ENCODE data around the gene MTO1. TPM values are rescaled to one million over a fixed set of nuclear protein-coding genes. Genes with fewer than 3 reads are reported as not detected.
"Not testable (repeated sequence)": the region's sequence is repeated elsewhere in the genome, so short reads cannot be mapped to it uniquely, and the experiment has no call there.

Gene MTO1, protein sequence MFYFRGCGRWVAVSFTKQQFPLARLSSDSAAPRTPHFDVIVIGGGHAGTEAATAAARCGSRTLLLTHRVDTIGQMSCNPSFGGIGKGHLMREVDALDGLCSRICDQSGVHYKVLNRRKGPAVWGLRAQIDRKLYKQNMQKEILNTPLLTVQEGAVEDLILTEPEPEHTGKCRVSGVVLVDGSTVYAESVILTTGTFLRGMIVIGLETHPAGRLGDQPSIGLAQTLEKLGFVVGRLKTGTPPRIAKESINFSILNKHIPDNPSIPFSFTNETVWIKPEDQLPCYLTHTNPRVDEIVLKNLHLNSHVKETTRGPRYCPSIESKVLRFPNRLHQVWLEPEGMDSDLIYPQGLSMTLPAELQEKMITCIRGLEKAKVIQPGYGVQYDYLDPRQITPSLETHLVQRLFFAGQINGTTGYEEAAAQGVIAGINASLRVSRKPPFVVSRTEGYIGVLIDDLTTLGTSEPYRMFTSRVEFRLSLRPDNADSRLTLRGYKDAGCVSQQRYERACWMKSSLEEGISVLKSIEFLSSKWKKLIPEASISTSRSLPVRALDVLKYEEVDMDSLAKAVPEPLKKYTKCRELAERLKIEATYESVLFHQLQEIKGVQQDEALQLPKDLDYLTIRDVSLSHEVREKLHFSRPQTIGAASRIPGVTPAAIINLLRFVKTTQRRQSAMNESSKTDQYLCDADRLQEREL
- total RNA-seq = 10 to 100 TPM; 30.4 to 35.8 (median 35.1) TPM

- H3K4me3 Mint-ChIP-seq = peak within 1 kb of the TSS; percentile 94
Observed at GRCh38 chr6:73461537-73462350, at the start of gene MTO1. Gene MTO1 (plus strand): TSS chr6:73461737. CDS start chr6:73461855, 118 bp downstream.

DNA sequence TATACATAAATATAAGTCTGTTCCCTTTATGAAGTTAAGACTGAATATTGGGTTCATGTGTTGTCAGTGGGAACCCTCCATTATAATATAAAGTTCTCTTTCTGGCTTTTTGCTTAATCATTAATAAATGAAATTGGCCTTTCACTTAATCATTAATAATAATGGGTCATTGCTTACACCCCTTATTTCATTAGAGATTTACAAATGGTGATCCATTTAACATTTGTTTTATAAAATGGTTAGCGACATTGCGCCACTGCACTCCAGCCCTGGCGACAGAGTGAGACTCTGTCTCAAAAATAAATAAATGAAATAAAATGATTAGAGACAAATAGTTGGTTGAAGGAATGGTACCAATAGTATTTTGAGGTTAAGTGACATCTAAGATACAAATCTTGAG, 48.4 kb upstream of the MTO1 start:
- no peaks in the 10 kb centered on the region for H3K9me3 Mint-ChIP-seq

More at GRCh38 chr6:73461537-73462350, at the start of gene MTO1:
- no peaks in the 10 kb centered on the region for H3K9me3 Mint-ChIP-seq
- H3K36me3 Mint-ChIP-seq (ENCODE audit: insufficient read depth) = peaks cover 7% of the 10 kb centered on the region
- DNase-seq = peak; percentile 74
- H3K27me3 Mint-ChIP-seq (ENCODE audit: low read depth) = no peaks in the 10 kb centered on the region
- peak; percentile 95 to 96 for ATAC-seq
- H3K4me1 Mint-ChIP-seq (ENCODE audit: low read depth) = peaks cover 35% of the 10 kb centered on the region

DNA sequence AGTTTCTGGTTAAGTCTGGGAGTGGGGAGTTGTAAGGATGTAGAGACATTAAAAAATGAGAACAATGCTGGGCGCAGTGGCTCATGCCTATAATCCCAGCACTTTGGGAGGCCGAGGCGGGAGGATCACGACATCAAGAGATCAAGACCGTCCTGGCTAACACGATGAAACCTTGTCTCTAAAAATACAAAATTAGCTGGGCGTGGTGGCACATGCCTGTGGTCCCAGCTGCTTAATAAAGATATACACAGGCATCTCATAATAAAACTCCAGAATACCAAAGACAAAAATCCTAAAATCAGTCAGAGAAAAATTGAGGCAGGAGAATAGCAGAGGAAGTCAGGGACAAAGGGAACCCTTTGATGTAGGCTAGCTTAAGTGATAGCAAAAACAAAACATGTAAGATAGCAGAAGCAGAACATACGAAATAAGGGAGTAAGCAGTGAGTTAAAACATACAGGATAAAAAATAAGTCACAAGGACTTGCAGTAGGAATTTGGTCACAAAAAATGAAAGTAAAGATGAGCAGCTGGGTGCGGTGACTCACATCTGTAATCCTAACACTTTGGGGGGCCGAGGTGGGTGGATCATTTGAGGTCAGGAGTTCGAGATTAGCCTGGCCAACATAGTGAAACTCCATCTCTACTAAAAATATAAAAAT, 43.3 kb upstream of the MTO1 start:
- DNase-seq = no peak
- Mint-ChIP-seq H3K27me3 (ENCODE audit: low read depth) (no peaks in the 10 kb centered on the region), H3K4me1 (ENCODE audit: low read depth) (peaks cover 23% of the 10 kb centered on the region), H3K4me3 (no peak overlapping the region), H3K9me3 (no peaks in the 10 kb centered on the region), H3K36me3 (ENCODE audit: insufficient read depth) (peaks cover 27% of the 10 kb centered on the region)
- no peak for ATAC-seq

More for the DNA sequence above, 48.4 kb upstream of the MTO1 start:
- ATAC-seq (no peak), DNase-seq (no peak)
- Mint-ChIP-seq H3K4me1 (ENCODE audit: low read depth) (peaks cover 3% of the 10 kb centered on the region), H3K36me3 (ENCODE audit: insufficient read depth) (peaks cover 19% of the 10 kb centered on the region), H3K27me3 (ENCODE audit: low read depth) (no peaks in the 10 kb centered on the region), H3K4me3 (no peak overlapping the region)

- Mint-ChIP-seq H3K4me3 (no peak overlapping the region), H3K36me3 (ENCODE audit: insufficient read depth) (peaks cover 20% of the 10 kb centered on the region), H3K27me3 (ENCODE audit: low read depth) (no peaks in the 10 kb centered on the region), H3K9me3 (no peaks in the 10 kb centered on the region), H3K4me1 (ENCODE audit: low read depth) (peaks cover 27% of the 10 kb centered on the region)
- no peak for DNase-seq
- no peak for ATAC-seq
Observed at GRCh38 chr6:73421534-73421933, 40.0 kb upstream of the MTO1 start.

- no peak for ATAC-seq
- Mint-ChIP-seq H3K4me3 (no peak overlapping the region), H3K9me3 (no peaks in the 10 kb centered on the region), H3K36me3 (ENCODE audit: insufficient read depth) (peaks cover 23% of the 10 kb centered on the region), H3K27me3 (ENCODE audit: low read depth) (no peaks in the 10 kb centered on the region), H3K4me1 (ENCODE audit: low read depth) (peaks cover 6% of the 10 kb centered on the region)
- no peak for DNase-seq
Observed at GRCh38 chr6:73435236-73435635, 26.3 kb upstream of the MTO1 start.

- Mint-ChIP-seq H3K9me3 (no peaks in the 10 kb centered on the region), H3K4me3 (no peak overlapping the region), H3K36me3 (ENCODE audit: insufficient read depth) (peaks cover 36% of the 10 kb centered on the region), H3K27me3 (ENCODE audit: low read depth) (no peaks in the 10 kb centered on the region), H3K4me1 (ENCODE audit: low read depth) (peaks cover 34% of the 10 kb centered on the region)
- DNase-seq = no peak
- ATAC-seq = no peak
Observed at GRCh38 chr6:73443555-73443954, 18.0 kb upstream of the MTO1 start.

- Mint-ChIP-seq H3K9me3 (no peaks in the 10 kb centered on the region), H3K4me3 (peak overlapping the region; percentile 96), H3K4me1 (ENCODE audit: low read depth) (peaks cover 21% of the 10 kb centered on the region), H3K36me3 (ENCODE audit: insufficient read depth) (peaks cover 5% of the 10 kb centered on the region), H3K27me3 (ENCODE audit: low read depth) (no peaks in the 10 kb centered on the region)
- DNase-seq = peak; percentile 28
- ATAC-seq = peak; percentile 70
Observed at GRCh38 chr6:73451223-73452106, 10.1 kb upstream of the MTO1 start.

GRCh38 chr6:73452107-73452461, 9.5 kb upstream of the MTO1 start, which contains the start of gene CGAS:
Gene CGAS (minus strand): TSS chr6:73452297. CDS start chr6:73452181, 116 bp downstream.
- H3K4me3 Mint-ChIP-seq = peak within 1 kb of the TSS; percentile 96
- peak; percentile 81 to 84 for ATAC-seq
- no peaks in the 10 kb centered on the region for H3K27me3 Mint-ChIP-seq (ENCODE audit: low read depth)
- peaks cover 5% of the 10 kb centered on the region for H3K36me3 Mint-ChIP-seq (ENCODE audit: insufficient read depth)
- peaks cover 21% of the 10 kb centered on the region for H3K4me1 Mint-ChIP-seq (ENCODE audit: low read depth)
- H3K9me3 Mint-ChIP-seq = no peaks in the 10 kb centered on the region
- peak; percentile 69 for DNase-seq

DNA sequence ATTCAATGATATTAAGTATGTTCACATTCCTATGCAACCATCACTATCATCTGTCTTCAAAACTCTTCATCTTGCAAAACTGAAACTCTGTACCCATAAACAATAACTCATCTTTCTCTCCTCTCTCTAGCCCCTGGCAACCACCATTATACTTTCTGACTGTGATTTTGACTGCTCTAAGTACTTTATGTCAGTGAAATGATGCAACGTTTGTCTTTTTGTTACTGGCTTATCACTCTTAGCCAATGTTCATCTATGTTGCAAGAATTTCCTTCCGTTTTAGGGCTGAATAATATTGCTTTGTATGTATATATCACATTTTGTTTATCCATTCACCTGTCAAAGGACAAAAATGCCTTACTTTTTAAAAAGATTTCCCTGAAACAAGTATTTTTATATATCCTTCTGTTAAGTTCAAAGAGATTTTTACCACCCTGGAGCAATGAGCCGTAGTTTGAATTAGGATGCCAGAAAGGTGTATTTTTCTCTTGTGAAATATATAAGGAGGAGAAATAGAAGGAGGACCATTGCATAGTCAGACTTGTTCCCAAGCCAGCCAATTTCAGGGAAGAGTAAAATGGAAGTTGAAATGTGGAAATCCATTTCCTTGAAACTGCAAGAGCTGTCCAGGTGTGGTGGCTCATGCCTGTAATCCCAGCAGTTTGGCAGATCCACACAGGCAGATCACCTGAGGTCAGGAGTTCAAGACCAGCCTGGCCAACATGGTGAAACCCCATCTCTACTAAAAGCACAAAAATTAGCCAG, 5.5 kb upstream of the MTO1 start:
- Mint-ChIP-seq H3K4me1 (ENCODE audit: low read depth) (peaks cover 19% of the 10 kb centered on the region), H3K4me3 (no peak overlapping the region), H3K9me3 (no peaks in the 10 kb centered on the region), H3K36me3 (ENCODE audit: insufficient read depth) (no peaks in the 10 kb centered on the region), H3K27me3 (ENCODE audit: low read depth) (no peaks in the 10 kb centered on the region)
- ATAC-seq (no peak), DNase-seq (no peak)

GRCh38 chr6:73459474-73459873, 2.1 kb upstream of the MTO1 start:
- not testable (repeated sequence) for DNase-seq; ATAC-seq; H3K36me3 Mint-ChIP-seq (ENCODE audit: insufficient read depth); H3K4me3 Mint-ChIP-seq; H3K9me3 Mint-ChIP-seq; H3K27me3 Mint-ChIP-seq (ENCODE audit: low read depth)
- H3K4me1 Mint-ChIP-seq (ENCODE audit: low read depth) = peaks cover 33% of the 10 kb centered on the region

DNA sequence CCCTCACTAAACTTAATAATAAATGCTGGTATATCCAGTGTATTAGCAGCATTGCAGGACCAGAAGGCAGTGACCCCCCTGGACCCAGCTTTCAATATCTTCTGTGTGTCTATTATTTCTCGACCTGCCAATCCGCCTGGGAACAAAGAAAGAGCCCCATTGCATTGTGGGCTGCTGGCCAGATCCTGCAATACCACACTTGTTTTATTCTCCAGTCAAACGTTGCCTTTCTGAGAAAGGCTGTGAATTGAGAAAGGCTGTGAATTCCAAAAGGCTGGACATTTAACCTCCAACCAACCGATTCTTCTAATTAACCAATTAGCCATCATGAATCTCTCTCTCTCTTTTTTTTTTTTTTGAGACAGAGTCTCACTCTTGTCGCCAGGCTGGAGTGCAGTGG, 1.5 kb upstream of the MTO1 start:
- Mint-ChIP-seq H3K27me3 (ENCODE audit: low read depth) (no peaks in the 10 kb centered on the region), H3K36me3 (ENCODE audit: insufficient read depth) (peaks cover 4% of the 10 kb centered on the region), H3K9me3 (no peaks in the 10 kb centered on the region), H3K4me3 (peak overlapping the region; percentile 94), H3K4me1 (ENCODE audit: low read depth) (peaks cover 33% of the 10 kb centered on the region)
- DNase-seq (no peak), ATAC-seq (no peak)

DNA sequence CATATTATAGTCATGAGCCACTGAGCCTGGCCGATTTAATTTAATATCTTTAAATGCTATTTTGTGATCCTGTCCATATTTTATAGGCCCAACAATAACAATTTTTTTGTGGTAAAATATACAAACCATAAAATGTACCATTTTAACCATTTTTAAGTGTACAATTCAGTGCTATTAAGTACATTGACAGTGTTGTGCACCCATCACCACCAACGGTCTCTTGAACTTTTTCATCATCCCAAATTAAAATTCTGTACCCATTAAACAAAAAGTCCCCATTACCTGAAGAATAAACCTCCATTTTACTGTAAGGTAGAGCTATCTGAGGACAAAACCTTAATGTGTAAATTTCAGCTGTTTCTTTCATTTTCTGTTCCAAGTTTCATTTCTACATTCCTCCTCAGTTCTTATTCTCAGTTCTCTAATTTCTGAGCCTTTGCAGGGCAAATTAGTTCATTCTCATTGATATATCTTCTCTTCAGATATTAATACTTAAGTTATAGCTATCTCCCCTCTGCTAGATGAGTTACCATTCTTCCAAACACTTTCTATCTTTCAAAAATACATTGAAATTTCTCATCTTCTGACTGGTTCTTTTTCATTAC, 10.3 kb downstream of the MTO1 start:
- H3K4me1 Mint-ChIP-seq (ENCODE audit: low read depth) = peaks cover 15% of the 10 kb centered on the region
- no peaks in the 10 kb centered on the region for H3K9me3 Mint-ChIP-seq
- no peak for DNase-seq
- no peaks in the 10 kb centered on the region for H3K27me3 Mint-ChIP-seq (ENCODE audit: low read depth)
- ATAC-seq = peak; percentile 57 to 73
- peak overlapping the region; percentile 5 for H3K4me3 Mint-ChIP-seq
- peaks cover 19% of the 10 kb centered on the region for H3K36me3 Mint-ChIP-seq (ENCODE audit: insufficient read depth)
